Stromal cell of bone marrow (primary cell): ENCODE measurements around the gene RORC.

ENCODE experiments used
- DNase-seq: peaks from one replicate; pipeline ENCODE4 v3.0.0-alpha.2; 2012; ENCODE audit warnings: low read depth

Gene RORC

DNA sequence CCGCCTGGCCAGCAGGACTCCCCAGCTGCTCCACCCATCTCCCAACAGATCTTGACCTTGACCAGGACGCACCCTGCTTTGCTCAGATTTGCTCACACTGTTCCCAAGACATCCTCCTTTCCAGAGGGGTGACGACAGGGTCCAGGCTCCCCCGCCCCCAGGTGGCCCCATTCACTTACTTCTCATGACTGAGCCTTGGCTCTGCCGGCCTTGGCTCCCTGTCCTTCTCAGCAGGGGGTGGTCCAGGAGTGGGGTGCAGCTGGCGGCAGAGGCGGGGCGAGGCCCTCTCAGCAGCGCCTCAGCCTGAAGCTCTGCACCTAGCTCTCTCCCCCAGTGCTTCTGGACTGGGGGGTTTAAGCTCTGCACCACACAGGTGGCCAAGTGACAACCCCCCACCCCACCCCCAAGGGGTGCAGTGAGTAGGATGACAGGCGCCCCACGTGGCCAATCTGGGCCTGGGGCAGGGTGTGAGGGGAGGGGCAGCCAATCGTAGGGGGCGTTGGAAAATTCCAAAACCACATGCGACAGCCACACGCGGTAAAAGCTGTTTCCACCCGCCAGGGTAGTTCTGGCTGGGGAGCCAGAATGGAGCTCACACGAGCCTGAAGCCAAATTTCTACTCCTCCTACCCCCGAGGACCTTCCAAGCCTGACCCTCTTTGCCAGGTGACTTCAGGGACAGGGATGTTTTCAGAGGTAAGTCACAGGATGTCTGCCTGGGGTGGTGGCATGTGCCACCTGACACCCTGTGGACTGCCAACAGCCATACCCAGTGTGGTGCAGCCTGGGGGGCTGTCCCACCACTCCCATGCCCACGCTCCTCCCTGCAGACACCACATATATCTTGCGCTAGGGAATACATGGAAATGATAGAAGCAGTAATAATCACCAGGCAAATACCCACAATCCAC, 5.6 kb downstream of the RORC start:
- no peak for DNase-seq

DNA sequence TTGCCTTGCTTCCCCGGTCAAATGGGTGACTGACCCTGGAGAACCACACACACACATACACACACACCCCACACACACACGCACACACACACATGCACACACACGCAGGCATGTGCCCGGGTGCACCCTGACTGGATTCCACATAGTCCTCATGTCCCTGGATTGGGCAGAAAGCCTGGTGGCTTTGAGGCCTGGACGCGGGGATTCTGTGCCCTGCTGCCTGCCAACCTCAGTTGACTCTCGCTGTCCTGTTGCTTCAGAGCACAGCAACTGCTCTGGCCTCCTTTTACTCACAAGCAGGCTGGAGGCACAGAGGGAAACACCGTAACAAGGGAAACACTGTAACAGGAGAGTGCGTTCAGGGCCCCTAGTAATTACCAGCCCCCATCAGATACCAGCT, 6.4 kb downstream of the RORC start:
- no peak for DNase-seq

DNA sequence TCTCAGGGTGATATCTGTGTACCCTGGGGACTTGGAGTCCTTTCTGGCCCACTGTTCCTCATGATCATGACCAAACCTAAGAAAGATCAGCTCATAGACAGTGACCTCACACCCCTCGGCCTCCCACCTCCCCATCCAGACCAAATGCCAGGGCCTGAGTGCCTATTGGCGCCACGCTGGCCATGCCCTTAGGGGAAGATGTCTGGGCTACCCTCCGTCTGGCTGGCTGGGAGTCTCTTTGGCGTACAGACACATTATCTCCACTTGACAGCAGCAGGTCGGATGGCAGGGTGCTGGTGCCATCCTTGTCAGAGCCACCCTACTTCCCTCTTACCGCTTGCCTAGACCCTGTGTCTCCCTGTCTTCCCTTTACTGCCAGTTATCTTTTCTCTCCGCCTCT, 8.4 kb downstream of the RORC start:
- no peak for DNase-seq

GRCh38 chr1:151822404-151822803, 9.2 kb downstream of the RORC start:
- no peak for DNase-seq

GRCh38 chr1:151820940-151821339, 10.7 kb downstream of the RORC start:
- DNase-seq: no peak

GRCh38 chr1:151819976-151820623, 11.5 kb downstream of the RORC start:
- DNase-seq: no peak

- DNase-seq: no peak
Measured at GRCh38 chr1:151819227-151819835, 12.3 kb downstream of the RORC start.

- no peak for DNase-seq
Measured at GRCh38 chr1:151817353-151817730, 14.3 kb downstream of the RORC start.

- DNase-seq: no peak
Measured at GRCh38 chr1:151816548-151817352, 14.9 kb downstream of the RORC start.

DNA sequence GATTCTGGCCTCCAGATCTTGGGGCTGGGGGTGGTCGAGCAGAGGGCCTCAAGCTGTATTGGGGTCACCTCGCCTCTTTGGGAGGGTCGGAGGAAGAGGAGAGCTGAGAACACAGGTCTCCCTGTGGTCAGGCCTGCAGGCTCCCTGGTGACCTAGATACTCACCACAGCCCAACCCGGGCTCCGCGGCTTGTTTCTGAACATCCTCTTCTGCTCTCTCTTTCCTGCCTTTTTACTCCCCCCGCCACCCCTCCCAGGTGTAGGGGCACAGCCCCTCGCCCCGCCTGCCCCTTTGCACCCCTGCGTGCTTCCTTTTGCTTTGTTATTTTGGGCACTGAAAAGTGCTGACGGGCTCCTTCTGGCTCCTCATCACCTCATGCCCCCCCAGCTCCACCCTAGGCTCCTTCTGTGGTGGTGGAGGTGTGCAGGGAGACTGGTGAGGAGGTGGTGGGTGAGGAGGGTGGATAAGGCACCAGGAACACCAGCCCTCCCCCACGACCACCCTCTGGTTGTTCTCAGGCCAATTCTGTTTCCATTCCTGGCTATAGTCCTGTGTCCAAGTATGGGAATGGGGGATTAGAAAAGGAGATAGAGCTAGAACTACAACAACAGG, 15.8 kb downstream of the RORC start:
- no peak for DNase-seq

DNA sequence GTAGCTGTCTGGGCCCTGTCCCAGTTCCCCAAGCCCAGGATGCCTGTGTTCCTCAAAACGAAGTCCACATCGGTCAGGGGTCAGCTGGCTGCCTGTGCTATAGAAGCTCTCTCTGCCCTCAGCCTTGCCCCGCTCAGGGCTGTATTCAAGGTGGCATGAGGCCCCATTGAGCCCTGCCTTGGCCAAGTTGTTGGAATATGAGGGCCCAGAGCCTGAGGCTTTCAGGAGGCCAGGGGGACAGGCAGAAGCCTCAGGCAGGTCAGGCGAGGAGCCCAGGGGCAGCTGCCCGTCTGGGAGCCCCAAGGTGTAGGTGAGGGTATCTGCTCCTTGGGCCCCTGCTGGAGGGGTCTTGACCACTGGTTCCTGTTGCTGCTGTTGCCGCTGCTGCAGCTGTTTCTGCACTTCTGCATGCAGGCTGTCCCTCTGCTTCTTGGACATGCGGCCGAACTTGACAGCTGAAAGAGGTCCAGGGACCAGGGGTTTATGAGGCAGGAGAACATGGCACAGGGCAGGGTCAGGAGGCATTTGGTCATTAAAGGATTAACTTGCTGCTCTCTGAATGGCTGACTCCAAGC, 16.5 kb downstream of the RORC start:
- DNase-seq: no peak

DNA sequence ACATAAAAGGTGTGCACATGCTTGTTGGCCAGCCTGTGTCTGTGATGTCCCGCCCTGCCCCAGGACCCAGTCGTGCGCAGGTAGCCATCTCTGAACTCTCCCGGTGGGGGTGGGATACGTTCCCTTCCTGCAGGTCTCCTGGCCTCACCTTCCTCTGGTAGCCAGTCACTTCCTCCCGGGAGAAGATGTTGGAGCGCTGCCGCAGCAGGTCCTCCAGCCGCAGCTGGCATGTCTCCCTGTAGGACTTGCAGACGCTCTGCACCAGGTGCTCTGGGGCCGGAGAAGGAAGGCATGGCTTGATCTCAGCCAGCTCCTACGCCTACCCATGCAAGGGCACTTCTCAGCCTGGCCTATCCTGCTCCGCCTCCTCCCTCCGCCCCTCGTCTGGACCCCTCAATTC, 17.2 kb downstream of the RORC start:
- no peak for DNase-seq

- DNase-seq: no peak
Measured at GRCh38 chr1:151813271-151813977, 18.2 kb downstream of the RORC start.

DNA sequence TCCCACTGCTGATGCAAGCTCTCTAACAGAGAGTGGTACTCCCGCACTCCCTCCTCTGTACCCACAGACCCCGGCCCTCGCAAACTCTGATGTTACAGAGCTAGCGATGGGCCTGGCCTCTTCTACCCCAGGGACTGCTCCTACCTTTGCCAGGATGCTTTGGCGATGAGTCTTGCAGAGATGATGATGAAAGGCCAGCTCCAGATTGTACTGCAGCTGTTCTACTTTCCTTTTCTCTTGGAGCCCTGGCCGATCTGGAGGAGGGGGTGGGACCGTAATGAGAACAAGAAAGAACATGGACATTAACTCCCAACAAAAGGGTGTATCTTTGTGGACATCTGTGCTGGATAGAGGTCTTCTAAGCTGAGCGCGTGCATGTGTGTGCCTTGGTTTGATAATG, 20.4 kb downstream of the RORC start:
- DNase-seq: no peak

GRCh38 chr1:151809985-151810556, 21.5 kb downstream of the RORC start:
- DNase-seq: no peak

DNA sequence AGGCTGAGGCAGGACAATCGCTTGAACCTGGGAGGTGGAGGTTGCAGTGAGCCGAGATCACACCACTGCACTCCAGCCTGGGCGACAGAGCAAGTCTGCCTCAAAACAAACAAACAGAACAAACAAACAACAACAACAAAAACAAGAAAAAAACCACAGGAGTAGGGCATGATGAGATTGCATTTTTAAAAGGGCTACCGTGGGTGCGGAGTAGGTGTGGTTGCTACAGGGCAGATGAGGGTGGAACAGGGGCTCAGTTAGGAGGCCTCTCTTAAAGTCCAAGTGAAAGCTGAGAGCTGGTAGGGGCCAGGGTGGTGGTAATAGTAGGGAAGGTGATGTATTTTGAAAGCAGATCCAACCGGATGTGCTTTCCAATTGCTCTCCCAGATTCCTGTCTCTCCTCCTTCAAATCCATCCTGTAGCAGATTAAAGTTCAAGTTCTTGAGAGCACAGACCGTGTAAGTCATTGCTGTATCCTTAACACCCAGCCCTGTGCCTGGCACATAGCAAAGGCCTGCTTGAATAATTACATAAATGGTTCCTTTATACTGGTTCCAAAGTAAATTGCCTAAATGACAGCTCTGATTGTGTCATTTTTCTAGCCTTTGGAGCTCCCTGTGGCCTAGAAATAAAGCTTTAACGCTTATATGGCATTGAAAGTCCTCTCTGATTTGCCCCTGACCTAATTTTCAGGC, 22.2 kb downstream of the RORC start:
- no peak for DNase-seq

DNA sequence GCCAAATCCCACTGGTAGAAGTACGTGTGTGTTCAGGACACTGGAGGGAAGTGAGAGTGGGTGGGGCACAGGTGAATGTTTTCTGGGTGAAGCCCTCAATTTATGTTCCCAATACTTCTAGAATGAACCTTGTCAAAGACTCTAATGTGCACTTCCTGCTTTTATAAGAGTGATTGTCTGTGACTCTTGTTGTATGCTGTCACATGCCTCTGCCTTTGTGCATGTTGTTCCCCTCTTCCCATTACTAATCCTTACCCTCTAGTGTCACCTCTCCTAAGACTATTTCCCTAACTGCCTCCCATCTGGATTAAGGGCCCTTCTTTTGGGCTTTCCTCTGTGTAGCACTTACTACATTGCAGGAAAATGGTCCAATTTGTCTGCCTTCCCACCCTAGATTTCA, 23.8 kb downstream of the RORC start:
- DNase-seq: no peak

- no peak for DNase-seq
Measured at GRCh38 chr1:151807131-151807530, 24.5 kb downstream of the RORC start.

DNA sequence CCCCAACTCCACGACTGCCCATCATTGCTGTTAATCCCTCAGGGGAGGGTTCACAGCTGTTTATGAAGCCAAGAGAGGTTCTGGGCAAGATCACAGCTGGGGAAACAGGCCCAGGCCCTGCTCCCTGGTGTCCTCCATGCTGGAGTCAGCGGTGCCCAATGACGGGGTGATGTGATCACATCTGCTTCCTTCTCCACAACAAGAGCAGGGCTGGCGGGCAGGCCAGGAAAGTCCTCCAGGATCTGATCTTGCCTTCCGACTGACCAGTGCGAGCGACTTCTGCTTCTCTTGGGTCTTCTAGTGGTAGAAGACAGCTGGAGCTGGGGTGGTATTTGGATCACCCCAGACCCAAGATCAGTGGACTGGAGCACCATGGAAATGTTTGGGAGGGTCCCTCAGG, 25.4 kb downstream of the RORC start:
- no peak for DNase-seq
